ENCODE data around the gene CIPC. TPM values are rescaled to one million over a fixed set of nuclear protein-coding genes. Genes with fewer than 3 reads are reported as not detected.

The CIPC gene
- total and polyA plus RNA-seq, 9 of the 15 experiments (the other 6 are each of a cell fraction or from before 2014, with no cell fraction given): 5.0 to 16.9 (median 10.7) TPM

GRCh38 chr14:77097700-77098528 lies at the start of gene CIPC (continued):
- TF ChIP-seq ZNF318 (IDR thresholded peaks at IDR 0.05; ENCODE audit: borderline replicate concordance in 1 of 2, low read depth in 1 of 2) (no peak), ZFP36 (IDR thresholded peaks at IDR 0.05; ENCODE audit: low read depth, low read length, partially characterized antibody) (no peak), MAX (CRISPR knock-in tag; IDR thresholded peaks at IDR 0.05) (peak; percentile 86), POLR3A (IDR thresholded peaks at IDR 0.05; ENCODE audit: borderline replicate concordance, extremely low read depth, insufficient read depth, insufficient read length) (no peak), KLF13 (tag; IDR thresholded peaks at IDR 0.05; ENCODE audit: borderline replicate concordance, low read depth) (no peak), ZNF140 (CRISPR knock-in tag; IDR thresholded peaks at IDR 0.05) (no peak), ZKSCAN3 (CRISPR knock-in tag; IDR thresholded peaks at IDR 0.05) (no peak), ZNF668 (CRISPR knock-in tag; IDR thresholded peaks at IDR 0.05) (no peak), ZNF436 (CRISPR knock-in tag; IDR thresholded peaks at IDR 0.05) (no peak), ZBTB7A (IDR thresholded peaks at IDR 0.05; ENCODE audit: borderline replicate concordance, control insufficient read depth, low read depth, low read length) (peak; percentile 24), DEAF1 (CRISPR knock-in tag; IDR thresholded peaks at IDR 0.05) (no peak), ELF1 (tag; IDR thresholded peaks at IDR 0.05) (peak; percentile 88), ZNF583 (CRISPR knock-in tag; IDR thresholded peaks at IDR 0.05) (no peak)
